RWPE2 (cell line): ENCODE data around the gene CD84.

Source experiments
- ATAC-seq: fragments of 200-7000 bp; cut with Tn5 transposase; 3 replicates; pipeline ENCODE4 v1.9.1; 2021; ENCODE audit warnings: low read depth
- DNase-seq: peaks from one replicate; pipeline ENCODE4 v3.0.0-alpha.2; 2020; ENCODE audit warnings: low spot score
- H3K27ac ChIP-seq: fragments of 450-650 bp; 2 replicates; pipeline ENCODE4 v1.5.1; 2017; ENCODE audit warnings: mild to moderate bottlenecking; ENCODE audit not compliant: poor library complexity, severe bottlenecking
- H3K27me3 ChIP-seq: fragments of 250-450 bp; sonication (Bioruptor Pico); 2 replicates; pipeline ENCODE4 v1.5.1; 2021; ENCODE audit warnings: mild to moderate bottlenecking, moderate library complexity; ENCODE audit not compliant: insufficient read depth, poor library complexity, severe bottlenecking
- H3K36me3 ChIP-seq: fragments of 250-450 bp; sonication (Bioruptor Pico); 2 replicates; pipeline ENCODE4 v1.5.1; 2020; ENCODE audit warnings: low read depth, mild to moderate bottlenecking, moderate library complexity
- H3K4me1 ChIP-seq: fragments of 250-450 bp; sonication (Bioruptor Pico); 2 replicates; pipeline ENCODE4 v1.5.1; 2021; ENCODE audit warnings: mild to moderate bottlenecking, moderate library complexity; ENCODE audit not compliant: insufficient read depth, poor library complexity, severe bottlenecking
- H3K4me3 ChIP-seq: fragments of 250-450 bp; sonication (Bioruptor Pico); 2 replicates; pipeline ENCODE4 v1.5.1; 2021; ENCODE audit warnings: mild to moderate bottlenecking, moderate library complexity; ENCODE audit not compliant: severe bottlenecking
- H3K9me3 ChIP-seq: fragments of 250-450 bp; sonication (Bioruptor Pico); 2 replicates; pipeline ENCODE4 v1.5.1; 2021; ENCODE audit warnings: mild to moderate bottlenecking, moderate library complexity; ENCODE audit not compliant: severe bottlenecking
- TF ChIP-seq, protein P1 (sequence below): fragments of 450-650 bp; IDR thresholded peaks from one replicate; pipeline ENCODE4 v1.5.1; 2017; ENCODE audit warnings: mild to moderate bottlenecking, moderate library complexity; ENCODE audit not compliant: poor library complexity, severe bottlenecking

Gene CD84

DNA sequence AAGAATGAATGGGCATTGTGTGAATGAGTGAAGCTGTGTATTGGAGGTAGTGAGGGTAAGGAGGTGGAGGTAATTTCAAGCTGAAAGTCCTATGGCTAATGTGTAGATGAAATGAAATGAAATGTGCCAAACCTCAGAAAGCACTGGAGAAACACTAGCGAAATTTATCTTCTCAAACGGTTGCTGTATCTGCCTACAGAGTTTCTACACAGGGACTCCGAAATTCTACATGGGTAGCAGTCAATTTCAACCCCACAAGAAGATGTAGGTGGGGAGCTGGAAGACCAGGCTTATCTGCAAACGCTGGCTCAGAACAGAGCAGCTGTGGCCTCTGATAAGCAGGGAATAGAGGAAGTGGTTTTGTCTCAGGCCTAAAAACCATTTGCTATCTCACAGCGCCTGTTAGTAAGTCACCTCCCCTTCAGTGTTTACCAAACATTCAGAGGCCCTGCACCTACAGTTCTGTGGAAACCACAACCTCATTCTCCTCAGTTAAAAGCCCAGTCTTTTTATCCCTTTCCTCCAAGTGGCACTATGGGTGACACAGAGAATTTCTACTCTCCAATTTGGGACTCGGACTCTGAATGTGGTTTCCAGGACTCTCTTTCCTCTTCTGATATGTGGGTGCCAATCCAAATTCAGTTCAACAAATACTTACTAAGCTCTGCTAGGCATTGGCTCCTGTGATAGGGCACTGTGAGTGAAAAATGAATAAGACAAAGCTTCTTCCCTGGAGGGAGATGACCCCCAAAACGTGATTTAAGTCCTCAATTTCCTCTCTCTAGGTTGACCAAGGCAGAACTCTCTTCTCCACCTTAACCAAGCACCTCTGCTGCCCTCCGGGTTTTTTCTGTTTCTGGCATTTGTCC is 39.1 kb downstream of the CD84 start:
- TF ChIP-seq, protein P1, sequence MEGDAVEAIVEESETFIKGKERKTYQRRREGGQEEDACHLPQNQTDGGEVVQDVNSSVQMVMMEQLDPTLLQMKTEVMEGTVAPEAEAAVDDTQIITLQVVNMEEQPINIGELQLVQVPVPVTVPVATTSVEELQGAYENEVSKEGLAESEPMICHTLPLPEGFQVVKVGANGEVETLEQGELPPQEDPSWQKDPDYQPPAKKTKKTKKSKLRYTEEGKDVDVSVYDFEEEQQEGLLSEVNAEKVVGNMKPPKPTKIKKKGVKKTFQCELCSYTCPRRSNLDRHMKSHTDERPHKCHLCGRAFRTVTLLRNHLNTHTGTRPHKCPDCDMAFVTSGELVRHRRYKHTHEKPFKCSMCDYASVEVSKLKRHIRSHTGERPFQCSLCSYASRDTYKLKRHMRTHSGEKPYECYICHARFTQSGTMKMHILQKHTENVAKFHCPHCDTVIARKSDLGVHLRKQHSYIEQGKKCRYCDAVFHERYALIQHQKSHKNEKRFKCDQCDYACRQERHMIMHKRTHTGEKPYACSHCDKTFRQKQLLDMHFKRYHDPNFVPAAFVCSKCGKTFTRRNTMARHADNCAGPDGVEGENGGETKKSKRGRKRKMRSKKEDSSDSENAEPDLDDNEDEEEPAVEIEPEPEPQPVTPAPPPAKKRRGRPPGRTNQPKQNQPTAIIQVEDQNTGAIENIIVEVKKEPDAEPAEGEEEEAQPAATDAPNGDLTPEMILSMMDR = no peak
- Histone ChIP-seq H3K27me3 (no peaks in the 10 kb centered on the region), H3K4me1 (peaks cover 7% of the 10 kb centered on the region), H3K36me3 (no peaks in the 10 kb centered on the region), H3K4me3 (no peak overlapping the region), H3K9me3 (no peaks in the 10 kb centered on the region), H3K27ac (no peak overlapping the region)
- DNase-seq (no peak), ATAC-seq (peak; percentile 31; the same call in 2 of the 3 replicates)

DNA sequence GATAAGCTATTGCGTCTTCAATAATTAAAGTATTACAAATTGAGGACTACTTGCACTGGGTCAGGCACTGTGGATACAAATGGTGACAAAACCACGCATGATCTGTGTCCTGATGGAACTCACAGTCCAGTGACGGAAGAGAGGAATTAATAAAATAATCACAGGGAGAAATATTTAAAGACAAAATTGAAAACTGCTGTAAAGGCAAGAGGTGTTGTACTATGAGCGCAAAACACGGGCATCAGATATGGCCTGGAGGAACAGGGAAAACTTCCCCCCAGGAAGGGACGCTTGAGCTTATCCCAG is 39.7 kb downstream of the CD84 start:
- no peak for ATAC-seq
- H3K4me3 ChIP-seq = no peak overlapping the region
- peaks cover 7% of the 10 kb centered on the region for H3K4me1 ChIP-seq
- no peaks in the 10 kb centered on the region for H3K27me3 ChIP-seq
- TF ChIP-seq, protein P1 = no peak
- DNase-seq = no peak
- no peaks in the 10 kb centered on the region for H3K36me3 ChIP-seq
- peaks cover 3% of the 10 kb centered on the region for H3K9me3 ChIP-seq
- no peak overlapping the region for H3K27ac ChIP-seq

DNA sequence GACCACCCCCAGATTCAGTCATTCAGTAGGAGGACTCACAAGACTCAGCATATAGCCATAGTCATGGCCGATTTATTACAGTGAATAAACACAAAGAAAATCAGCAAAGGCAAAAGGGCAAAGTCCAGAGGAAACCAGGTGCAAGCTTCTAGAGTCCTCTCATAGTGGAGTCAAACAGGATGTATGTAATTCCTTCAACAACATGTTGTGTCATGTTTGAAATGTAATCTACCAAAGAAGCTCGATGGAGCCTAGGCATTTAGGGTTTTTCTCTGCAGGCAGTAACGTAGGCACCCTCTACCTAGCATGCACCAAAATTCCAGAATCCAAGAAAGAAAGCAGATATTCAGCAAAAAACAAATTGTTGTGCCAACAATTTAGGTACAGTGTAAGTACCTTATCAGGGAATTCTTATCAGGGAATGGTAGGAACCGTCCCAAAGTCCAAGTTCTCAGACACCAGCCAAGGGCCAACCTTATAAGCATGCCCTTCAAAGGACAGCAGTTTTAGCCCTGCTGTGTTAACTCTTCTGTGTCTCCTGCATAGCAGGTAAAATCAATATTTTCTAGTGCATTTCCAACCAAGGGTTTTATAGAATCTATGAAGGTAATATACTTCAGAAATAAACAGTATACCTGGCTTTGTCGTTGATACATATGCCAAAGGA is 40.2 kb downstream of the CD84 start:
- ATAC-seq = peak; percentile 38; the same call in 1 of the 3 replicates
- Histone ChIP-seq H3K27me3 (no peaks in the 10 kb centered on the region), H3K9me3 (peaks cover 8% of the 10 kb centered on the region), H3K4me1 (peaks cover 7% of the 10 kb centered on the region), H3K4me3 (no peak overlapping the region), H3K27ac (no peak overlapping the region), H3K36me3 (no peaks in the 10 kb centered on the region)
- DNase-seq = no peak
- TF ChIP-seq, protein P1 = no peak

DNA sequence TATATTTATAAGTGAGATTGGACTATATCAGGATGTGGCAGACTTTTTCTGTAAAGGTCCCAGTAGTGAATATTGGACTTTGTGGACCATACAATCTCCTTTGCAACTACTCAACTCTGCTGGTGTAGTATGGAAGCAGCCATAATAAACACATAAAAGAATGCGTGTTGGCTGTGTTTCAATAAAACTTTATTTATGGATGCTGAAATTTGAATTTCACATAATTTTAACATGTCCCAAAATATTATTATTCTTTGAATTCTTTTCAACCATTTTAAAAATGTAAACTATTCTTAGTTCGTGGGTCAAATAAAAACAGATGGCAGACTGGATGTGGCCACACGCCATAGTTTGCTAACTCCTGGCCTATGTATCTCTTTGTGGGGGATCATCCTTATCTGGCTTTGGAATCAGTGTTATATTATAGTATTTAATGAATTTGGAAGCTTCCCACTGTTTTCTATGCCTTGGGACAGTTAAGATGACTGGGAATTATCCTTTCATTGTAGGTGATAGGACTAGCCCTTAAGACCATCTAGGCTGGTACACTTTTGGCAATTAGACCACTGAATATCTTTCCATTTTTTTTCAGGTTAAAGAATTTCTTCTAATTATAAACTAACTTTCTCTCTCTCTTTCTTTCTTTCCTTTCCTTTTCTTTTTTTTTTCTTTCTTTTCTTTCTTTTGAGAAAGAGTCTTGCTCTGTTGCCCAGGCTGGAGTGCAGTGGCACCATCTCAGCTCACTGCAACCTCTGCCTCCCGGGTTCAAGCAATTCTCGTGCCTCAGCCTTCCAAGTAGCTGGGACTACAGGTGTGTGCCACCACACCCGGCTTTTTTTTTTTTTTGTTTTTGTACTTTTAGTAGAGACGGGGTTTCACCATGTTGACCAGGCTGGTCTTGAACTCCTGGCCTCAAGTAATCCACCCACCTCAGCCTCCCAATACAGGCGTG is 41.3 kb downstream of the CD84 start:
- TF ChIP-seq, protein P1 = no peak
- Histone ChIP-seq H3K9me3 (peaks cover 12% of the 10 kb centered on the region), H3K4me3 (no peak overlapping the region), H3K4me1 (peaks cover 7% of the 10 kb centered on the region), H3K36me3 (no peaks in the 10 kb centered on the region), H3K27me3 (no peaks in the 10 kb centered on the region), H3K27ac (no peak overlapping the region)
- DNase-seq (no peak), ATAC-seq (no peak)
